ENCODE measurements around the gene SRSF7. TPM values are rescaled to one million over a fixed set of nuclear protein-coding genes. Genes with fewer than 3 reads are reported as not detected.
A peak's percentile ranks its signal among the peaks of the same experiment; 100 is the strongest.
"Not testable (repeated sequence)": the region's sequence is repeated elsewhere in the genome, so short reads cannot be mapped to it uniquely, and the experiment has no call there.

The SRSF7 gene
- total RNA-seq: 100 to 1,000 TPM; 315 to 318 TPM

- POLR2A ChIA-PET: interaction anchor here (0.5 to 3.2 kb wide), 61 partner anchors 8 to 1785 kb away, joined by 3 to 62 read pairs (median 5); partner anchors contain the start of genes ATL2, CYP1B1, DHX57 and GALM
- DNase-seq (peak; percentile 98), ATAC-seq (ENCODE audit: low read depth) (peak; percentile 77)
- H3K27ac Mint-ChIP-seq: peak within 1 kb of the TSS; percentile 100
- H3K9me3 Mint-ChIP-seq: no peaks in the 10 kb centered on the region
- peak within 1 kb of the TSS; percentile 98 for H3K4me3 Mint-ChIP-seq
- peaks cover 42% of the 10 kb centered on the region for H3K36me3 Mint-ChIP-seq
- peaks cover 47% of the 10 kb centered on the region for H3K4me1 Mint-ChIP-seq
- H3K27me3 Mint-ChIP-seq: no peaks in the 10 kb centered on the region
These were observed at the start of gene SRSF7 for GRCh38 chr2:38750891-38751595. SRSF7 (minus strand) TSS chr2:38751361; CDS start chr2:38751256, 105 bp downstream.

DNA sequence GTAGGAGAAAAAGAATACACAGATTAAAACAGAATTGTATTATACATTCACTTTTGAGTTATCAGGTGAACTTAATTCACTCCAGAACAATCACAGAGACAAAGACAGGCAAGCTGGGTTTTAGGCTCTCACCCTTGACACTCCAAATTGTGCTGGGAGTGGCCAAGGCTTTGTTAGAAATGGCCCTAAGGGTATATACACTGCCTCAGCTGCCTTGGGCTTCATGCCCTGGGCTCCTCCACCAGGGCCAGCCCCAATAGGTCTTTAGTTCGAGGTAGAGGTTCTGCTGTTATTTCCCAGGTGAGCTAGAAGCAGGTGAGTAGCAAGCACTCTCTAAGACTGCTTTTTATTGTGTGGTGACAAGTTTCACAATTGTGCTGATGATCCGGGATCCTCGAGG lies 46.8 kb upstream of the SRSF7 start:
- no peak for ATAC-seq (ENCODE audit: low read depth)
- H3K27me3 Mint-ChIP-seq: no peaks in the 10 kb centered on the region
- no peaks in the 10 kb centered on the region for H3K9me3 Mint-ChIP-seq
- H3K36me3 Mint-ChIP-seq: peaks cover 4% of the 10 kb centered on the region
- POLR2A ChIA-PET: no interaction called here
- no peak overlapping the region for H3K27ac Mint-ChIP-seq
- no peak overlapping the region for H3K4me3 Mint-ChIP-seq
- H3K4me1 Mint-ChIP-seq: no peaks in the 10 kb centered on the region
- DNase-seq: no peak

DNA sequence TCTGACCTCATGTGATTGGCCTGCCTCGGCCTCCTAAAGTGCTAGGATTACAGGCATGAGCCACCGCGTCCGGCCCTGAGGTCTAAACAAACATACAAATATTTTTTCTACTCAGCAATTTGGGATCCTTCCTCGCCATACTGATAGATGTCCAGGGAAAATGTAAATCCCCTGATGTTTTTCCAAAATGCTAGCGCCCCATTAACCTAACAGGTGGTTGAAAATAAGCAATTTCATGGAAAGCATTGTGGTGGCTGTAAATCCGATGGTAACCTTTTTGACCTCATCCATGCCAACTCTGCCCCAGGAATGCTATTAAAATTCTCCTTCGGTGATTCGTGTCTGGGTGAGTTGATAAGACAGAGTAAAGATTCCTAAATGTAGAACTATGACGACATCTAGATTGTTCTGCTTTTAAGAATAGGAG lies 46.1 kb upstream of the SRSF7 start:
- Mint-ChIP-seq H3K27ac (no peak overlapping the region), H3K4me1 (no peaks in the 10 kb centered on the region), H3K9me3 (no peaks in the 10 kb centered on the region), H3K27me3 (no peaks in the 10 kb centered on the region), H3K36me3 (peaks cover 2% of the 10 kb centered on the region), H3K4me3 (no peak overlapping the region)
- ATAC-seq (ENCODE audit: low read depth) (no peak), DNase-seq (no peak)
- POLR2A ChIA-PET: interaction anchor here (0.6 kb wide), 1 partner anchor 13 kb away, joined by 3 read pairs; no protein-coding TSS in a partner anchor

DNA sequence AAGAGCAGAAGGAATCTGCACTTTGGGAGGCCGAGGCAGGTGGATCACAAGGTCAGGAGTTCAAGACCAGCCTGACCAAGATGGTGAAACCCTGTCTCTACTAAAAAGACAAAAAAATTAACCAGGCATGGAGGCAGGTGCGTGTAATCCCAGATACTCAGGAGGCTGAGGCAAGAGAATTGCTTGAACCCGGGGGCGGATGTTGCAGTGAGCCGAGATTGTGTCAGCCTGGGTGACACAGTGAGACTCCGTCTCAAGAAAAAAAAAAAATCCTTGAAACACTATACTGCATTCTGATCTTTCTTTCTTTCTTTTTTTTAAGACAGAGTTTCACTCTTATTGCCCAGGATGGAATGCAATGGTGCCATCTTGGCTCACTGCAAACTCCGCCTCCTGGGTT lies 43.9 kb upstream of the SRSF7 start:
- DNase-seq; POLR2A ChIA-PET; H3K27ac Mint-ChIP-seq; H3K27me3 Mint-ChIP-seq; H3K9me3 Mint-ChIP-seq; H3K4me3 Mint-ChIP-seq; H3K36me3 Mint-ChIP-seq; ATAC-seq (ENCODE audit: low read depth); H3K4me1 Mint-ChIP-seq: not testable (repeated sequence)

- Mint-ChIP-seq H3K9me3 (no peaks in the 10 kb centered on the region), H3K4me3 (no peak overlapping the region), H3K27ac (no peak overlapping the region), H3K36me3 (peaks cover 2% of the 10 kb centered on the region), H3K27me3 (no peaks in the 10 kb centered on the region), H3K4me1 (no peaks in the 10 kb centered on the region)
- ATAC-seq (ENCODE audit: low read depth): no peak
- no peak for DNase-seq
- POLR2A ChIA-PET: no interaction called here
These were observed 43.2 kb upstream of the SRSF7 start for GRCh38 chr2:38794235-38794946.

DNA sequence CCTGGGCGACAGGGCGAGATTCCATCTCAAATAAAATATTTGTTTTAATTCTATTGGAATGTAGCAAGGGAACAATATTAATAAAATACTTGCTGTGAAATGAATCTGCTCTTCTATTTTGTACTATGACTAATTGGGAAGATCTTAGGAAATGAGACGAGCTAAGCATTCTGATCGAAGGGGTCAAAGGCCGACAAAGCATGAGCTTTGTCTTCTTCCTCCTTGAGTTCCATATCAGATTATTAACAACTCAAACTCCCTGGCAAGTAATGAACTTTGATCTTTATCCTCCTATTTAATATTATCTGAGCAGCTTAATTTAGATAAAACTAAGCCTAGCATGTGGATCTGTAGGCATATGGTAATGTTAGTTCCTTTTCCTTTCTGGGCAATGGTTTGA lies 42.4 kb upstream of the SRSF7 start:
- ATAC-seq (ENCODE audit: low read depth) (no peak), DNase-seq (no peak)
- H3K27me3 Mint-ChIP-seq: no peaks in the 10 kb centered on the region
- H3K27ac Mint-ChIP-seq: no peak overlapping the region
- H3K9me3 Mint-ChIP-seq: no peaks in the 10 kb centered on the region
- H3K4me1 Mint-ChIP-seq: no peaks in the 10 kb centered on the region
- POLR2A ChIA-PET: no interaction called here
- peaks cover 2% of the 10 kb centered on the region for H3K36me3 Mint-ChIP-seq
- no peak overlapping the region for H3K4me3 Mint-ChIP-seq

GRCh38 chr2:38792751-38793150 lies 41.6 kb upstream of the SRSF7 start:
- POLR2A ChIA-PET: no interaction called here
- Mint-ChIP-seq H3K9me3 (no peaks in the 10 kb centered on the region), H3K4me1 (no peaks in the 10 kb centered on the region), H3K4me3 (no peak overlapping the region), H3K27me3 (no peaks in the 10 kb centered on the region), H3K27ac (no peak overlapping the region), H3K36me3 (peaks cover 2% of the 10 kb centered on the region)
- DNase-seq (no peak), ATAC-seq (ENCODE audit: low read depth) (no peak)

- DNase-seq; H3K27ac Mint-ChIP-seq; ATAC-seq (ENCODE audit: low read depth); POLR2A ChIA-PET; H3K4me1 Mint-ChIP-seq; H3K4me3 Mint-ChIP-seq; H3K9me3 Mint-ChIP-seq; H3K36me3 Mint-ChIP-seq; H3K27me3 Mint-ChIP-seq: not testable (repeated sequence)
These were observed 41.2 kb upstream of the SRSF7 start for GRCh38 chr2:38792321-38792720.

GRCh38 chr2:38791744-38792143 lies 40.6 kb upstream of the SRSF7 start:
- Mint-ChIP-seq H3K36me3 (no peaks in the 10 kb centered on the region), H3K4me1 (no peaks in the 10 kb centered on the region), H3K9me3 (no peaks in the 10 kb centered on the region), H3K27me3 (no peaks in the 10 kb centered on the region), H3K4me3 (no peak overlapping the region), H3K27ac (no peak overlapping the region)
- DNase-seq (no peak), ATAC-seq (ENCODE audit: low read depth) (no peak)
- POLR2A ChIA-PET: interaction anchor here (0.9 kb wide), 1 partner anchor 23 kb away, joined by 3 read pairs; no protein-coding TSS in a partner anchor

GRCh38 chr2:38789691-38790090 lies 38.5 kb upstream of the SRSF7 start:
- POLR2A ChIA-PET: no interaction called here

DNA sequence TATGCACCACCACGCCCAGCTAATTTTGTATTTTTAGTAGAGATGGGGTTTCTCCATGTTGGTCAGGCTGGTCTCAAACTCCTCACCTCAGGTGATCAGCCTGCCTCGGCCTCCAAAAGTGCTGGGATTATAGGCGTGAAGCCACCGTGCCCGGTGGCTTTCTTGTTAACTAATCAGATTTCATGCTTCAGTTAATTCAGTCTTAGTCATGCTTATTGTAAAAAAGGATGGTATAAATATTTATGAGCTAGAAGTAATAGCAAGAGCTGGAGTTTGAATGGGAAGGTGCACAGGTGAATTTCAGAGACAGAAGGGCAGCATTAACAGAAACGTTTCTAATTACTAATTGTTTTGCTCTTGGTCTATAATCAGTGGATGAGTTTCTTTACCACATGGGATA lies 37.1 kb upstream of the SRSF7 start:
- H3K4me3 Mint-ChIP-seq: no peak overlapping the region

More at GRCh38 chr2:38789691-38790090, 38.5 kb upstream of the SRSF7 start:
- DNase-seq: no peak
- Mint-ChIP-seq H3K36me3 (no peaks in the 10 kb centered on the region), H3K27ac (no peak overlapping the region), H3K4me1 (no peaks in the 10 kb centered on the region), H3K4me3 (no peak overlapping the region), H3K27me3 (no peaks in the 10 kb centered on the region), H3K9me3 (no peaks in the 10 kb centered on the region)
- no peak for ATAC-seq (ENCODE audit: low read depth)

GRCh38 chr2:38783586-38783985 lies 32.4 kb upstream of the SRSF7 start:
- H3K9me3 Mint-ChIP-seq: no peaks in the 10 kb centered on the region
- no peak for DNase-seq
- no peak overlapping the region for H3K4me3 Mint-ChIP-seq
- H3K36me3 Mint-ChIP-seq: peaks cover 10% of the 10 kb centered on the region
- H3K27ac Mint-ChIP-seq: no peak overlapping the region
- POLR2A ChIA-PET: no interaction called here
- no peaks in the 10 kb centered on the region for H3K27me3 Mint-ChIP-seq
- peaks cover 5% of the 10 kb centered on the region for H3K4me1 Mint-ChIP-seq
- no peak for ATAC-seq (ENCODE audit: low read depth)

More for the DNA sequence above, 37.1 kb upstream of the SRSF7 start:
- ATAC-seq (ENCODE audit: low read depth) (no peak), DNase-seq (no peak)
- no peaks in the 10 kb centered on the region for H3K27me3 Mint-ChIP-seq
- H3K4me1 Mint-ChIP-seq: no peaks in the 10 kb centered on the region
- no peaks in the 10 kb centered on the region for H3K36me3 Mint-ChIP-seq
- no peaks in the 10 kb centered on the region for H3K9me3 Mint-ChIP-seq
- POLR2A ChIA-PET: no interaction called here
- no peak overlapping the region for H3K27ac Mint-ChIP-seq

DNA sequence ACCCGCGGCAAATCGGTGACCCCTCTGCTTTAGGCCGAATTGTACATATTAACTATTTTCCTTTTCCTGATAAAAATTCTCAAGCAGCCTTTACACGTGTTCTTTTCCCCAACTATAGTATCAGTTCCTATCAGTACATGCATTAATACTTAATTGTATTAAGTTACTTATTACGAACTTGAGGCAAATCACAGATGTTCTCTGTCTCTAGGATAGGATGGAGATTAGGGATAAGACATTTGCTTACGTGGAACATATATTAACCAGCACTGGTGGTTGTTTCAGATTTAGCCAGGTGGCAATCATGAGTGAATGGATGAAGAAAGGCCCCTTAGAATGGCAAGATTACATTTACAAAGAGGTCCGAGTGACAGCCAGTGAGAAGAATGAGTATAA lies 27.5 kb upstream of the SRSF7 start:
- peak overlapping the region; percentile 98 for H3K27ac Mint-ChIP-seq
- peaks cover 17% of the 10 kb centered on the region for H3K4me1 Mint-ChIP-seq
- ATAC-seq (ENCODE audit: low read depth): no peak
- DNase-seq: no peak
- H3K9me3 Mint-ChIP-seq: no peaks in the 10 kb centered on the region
- peaks cover 14% of the 10 kb centered on the region for H3K36me3 Mint-ChIP-seq
- H3K4me3 Mint-ChIP-seq: peak overlapping the region; percentile 99
- POLR2A ChIA-PET: interaction anchor here (0.6 to 3.5 kb wide), 2 partner anchors 28 to 91 kb away, joined by 3 to 40 read pairs; partner anchors contain the start of gene SRSF7
- H3K27me3 Mint-ChIP-seq: peaks cover 19% of the 10 kb centered on the region

GRCh38 chr2:38776531-38776930 lies 25.4 kb upstream of the SRSF7 start:
- no peaks in the 10 kb centered on the region for H3K9me3 Mint-ChIP-seq
- peaks cover 29% of the 10 kb centered on the region for H3K27me3 Mint-ChIP-seq
- no peak for DNase-seq
- POLR2A ChIA-PET: interaction anchor here (3.5 kb wide), 1 partner anchor 25 kb away, joined by 40 read pairs; the partner anchor contains the start of gene SRSF7
- H3K4me3 Mint-ChIP-seq: peak overlapping the region; percentile 15
- H3K36me3 Mint-ChIP-seq: peaks cover 11% of the 10 kb centered on the region
- H3K27ac Mint-ChIP-seq: no peak overlapping the region
- ATAC-seq (ENCODE audit: low read depth): no peak
- peaks cover 17% of the 10 kb centered on the region for H3K4me1 Mint-ChIP-seq

Data from activated naive CD8-positive, alpha-beta T cell treated with anti-CD3 and anti-CD28 coated beads, Interleukin-2, amount 10 ng/mL, durations not matched to agents 7 days and 5 days (primary cell).